Central memory CD8-positive, alpha-beta T cell (primary cell): ENCODE measurements around the gene OAT.
"Not testable (repeated sequence)": the region's sequence is repeated elsewhere in the genome, so short reads cannot be mapped to it uniquely, and the experiment has no call there.

Experiments used
- ATAC-seq: fragments of 150-1000 bp; cut with Tn5 transposase; replicated peaks from 2 replicates; pipeline ENCODE4 v1.10.0; 2022; ENCODE audit warnings: mild to moderate bottlenecking, moderate FRiP score, moderate number of reproducible peaks; ENCODE audit not compliant: poor library complexity, severe bottlenecking; ENCODE audit errors: extremely low read depth
- DNase-seq, 2 donors: peaks; one replicate each; pipeline ENCODE4 v3.0.0; 2021; ENCODE audit warnings: low spot score in 2 of 2
- H3K27ac Mint-ChIP-seq: one replicate; pipeline ENCODE4 v1.8.0; 2022; ENCODE audit warnings: low read depth, mild to moderate bottlenecking, moderate library complexity, mixed read lengths
- H3K27me3 Mint-ChIP-seq: one replicate; pipeline ENCODE4 v1.8.0; 2022; ENCODE audit warnings: mixed read lengths
- H3K36me3 Mint-ChIP-seq: one replicate; pipeline ENCODE4 v1.8.0; 2022; ENCODE audit warnings: mild to moderate bottlenecking, moderate library complexity, mixed read lengths; ENCODE audit not compliant: insufficient read depth
- H3K4me1 Mint-ChIP-seq: one replicate; pipeline ENCODE4 v1.8.0; 2022; ENCODE audit warnings: mixed read lengths
- H3K4me3 Mint-ChIP-seq: one replicate; pipeline ENCODE4 v1.8.0; 2022; ENCODE audit warnings: mild to moderate bottlenecking, moderate library complexity, mixed read lengths
- H3K9me3 Mint-ChIP-seq: one replicate; pipeline ENCODE4 v1.8.0; 2022; ENCODE audit warnings: mixed read lengths

Gene OAT

DNA sequence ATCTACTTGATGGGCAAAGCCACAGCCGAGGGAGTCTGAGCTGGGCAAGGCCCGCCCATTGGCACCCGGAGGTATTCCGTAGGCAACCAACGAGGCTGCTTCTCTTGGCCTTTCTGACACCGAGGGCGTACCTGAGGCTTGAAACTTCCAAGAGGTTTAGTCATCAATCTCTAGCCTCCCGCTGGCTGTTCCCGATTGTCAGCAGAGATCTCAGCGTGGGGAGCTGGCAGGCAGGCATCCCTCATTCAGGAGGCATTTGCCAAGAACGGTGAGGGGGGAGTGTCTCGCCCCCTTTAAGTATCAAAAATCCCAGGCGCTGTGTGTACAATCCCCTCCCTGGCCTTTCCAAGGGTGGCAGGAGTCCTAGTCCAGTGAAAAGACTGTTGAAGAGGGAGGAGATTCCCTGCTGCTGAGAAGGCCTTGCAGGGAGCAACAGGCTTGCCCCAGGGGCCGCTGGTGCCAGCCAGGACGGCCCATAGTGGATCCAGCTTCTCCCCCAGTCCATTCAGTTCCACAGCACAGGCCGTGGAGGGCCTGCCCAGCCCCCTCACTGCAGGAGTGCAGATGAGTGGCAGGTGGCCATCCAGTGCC, 39.7 kb downstream of the OAT start:
- Mint-ChIP-seq H3K27me3 (peaks cover 82% of the 10 kb centered on the region), H3K27ac (no peak overlapping the region), H3K4me3 (no peak overlapping the region), H3K9me3 (no peaks in the 10 kb centered on the region), H3K4me1 (no peaks in the 10 kb centered on the region), H3K36me3 (no peaks in the 10 kb centered on the region)
- ATAC-seq (no peak), DNase-seq (no peak)

DNA sequence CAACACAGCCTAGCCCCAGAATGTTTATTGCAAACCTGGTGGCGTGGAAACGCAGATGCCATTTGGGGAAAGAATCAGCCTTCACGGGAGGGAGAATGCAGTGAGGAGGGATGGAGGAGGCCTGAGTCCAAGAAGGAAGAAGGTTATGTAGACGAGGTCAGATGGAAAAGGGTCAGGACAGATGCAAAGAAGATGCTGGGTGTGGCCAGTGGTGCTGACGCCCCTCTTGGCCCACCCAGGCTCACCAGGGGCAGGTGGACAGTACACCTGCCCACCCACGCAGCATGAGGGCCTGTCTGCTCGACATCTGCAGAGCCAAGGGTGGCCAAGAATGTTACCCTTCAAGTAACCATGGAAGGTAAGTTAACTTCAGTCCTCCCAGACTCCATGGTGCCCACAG, 40.5 kb downstream of the OAT start:
- Mint-ChIP-seq H3K4me1 (no peaks in the 10 kb centered on the region), H3K36me3 (no peaks in the 10 kb centered on the region), H3K27ac (no peak overlapping the region), H3K4me3 (no peak overlapping the region), H3K27me3 (peaks cover 82% of the 10 kb centered on the region), H3K9me3 (no peaks in the 10 kb centered on the region)
- DNase-seq (no peak), ATAC-seq (no peak)

GRCh38 chr10:124377101-124377500, 41.6 kb downstream of the OAT start:
- ATAC-seq (no peak), DNase-seq (no peak)
- H3K4me3 Mint-ChIP-seq = no peak overlapping the region
- H3K36me3 Mint-ChIP-seq = no peaks in the 10 kb centered on the region
- no peak overlapping the region for H3K27ac Mint-ChIP-seq
- no peaks in the 10 kb centered on the region for H3K4me1 Mint-ChIP-seq
- H3K27me3 Mint-ChIP-seq = peaks cover 83% of the 10 kb centered on the region
- no peaks in the 10 kb centered on the region for H3K9me3 Mint-ChIP-seq

DNA sequence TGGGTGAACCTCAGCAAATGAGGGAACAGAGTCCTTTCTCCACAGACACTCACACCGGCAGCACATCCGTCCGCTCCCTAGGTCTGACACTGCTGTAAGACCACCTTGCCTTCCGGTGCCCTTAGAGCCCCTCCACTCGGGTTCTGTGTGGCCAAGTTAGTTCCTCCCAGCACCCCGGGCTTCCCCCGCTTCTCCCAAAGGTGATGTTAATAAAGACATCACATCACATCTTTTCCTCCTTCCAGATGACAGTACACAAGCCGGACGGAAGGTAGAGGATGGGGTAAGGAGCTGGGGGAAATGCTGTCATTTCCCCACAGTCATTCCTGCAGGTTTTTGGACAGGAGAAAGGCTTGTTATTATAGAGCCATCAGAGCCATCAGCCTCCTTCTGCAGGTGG, 42.3 kb downstream of the OAT start:
- Mint-ChIP-seq H3K4me1 (no peaks in the 10 kb centered on the region), H3K4me3 (no peak overlapping the region), H3K9me3 (no peaks in the 10 kb centered on the region), H3K27ac (no peak overlapping the region), H3K36me3 (no peaks in the 10 kb centered on the region), H3K27me3 (peaks cover 81% of the 10 kb centered on the region)
- no peak for DNase-seq
- no peak for ATAC-seq

DNA sequence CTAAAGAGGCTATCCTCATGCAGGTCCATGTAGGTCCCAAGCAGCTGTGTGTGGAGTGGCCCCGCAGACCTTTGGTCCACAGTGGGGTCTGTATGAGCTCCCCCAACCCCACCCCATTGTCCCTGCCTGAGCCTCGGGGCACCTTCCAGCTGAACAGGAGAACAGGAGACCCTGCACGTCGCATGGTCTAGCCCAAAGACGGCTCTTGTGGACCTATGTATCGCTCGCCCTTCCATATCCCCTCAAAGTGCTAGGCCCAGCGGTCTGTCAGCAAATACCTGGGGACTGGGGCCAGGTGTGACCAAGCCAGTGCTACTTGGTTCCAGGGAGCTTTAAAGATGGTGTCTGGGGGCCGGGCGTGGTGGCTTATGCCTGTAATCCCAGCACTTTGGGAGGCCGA, 43.0 kb downstream of the OAT start:
- H3K4me3 Mint-ChIP-seq = no peak overlapping the region
- ATAC-seq (no peak), DNase-seq (no peak)
- H3K4me1 Mint-ChIP-seq = no peaks in the 10 kb centered on the region
- H3K36me3 Mint-ChIP-seq = no peaks in the 10 kb centered on the region
- peaks cover 81% of the 10 kb centered on the region for H3K27me3 Mint-ChIP-seq
- H3K27ac Mint-ChIP-seq = no peak overlapping the region
- no peaks in the 10 kb centered on the region for H3K9me3 Mint-ChIP-seq

GRCh38 chr10:124375353-124375614, 43.4 kb downstream of the OAT start:
- Mint-ChIP-seq H3K36me3 (no peaks in the 10 kb centered on the region), H3K9me3 (no peaks in the 10 kb centered on the region), H3K27me3 (peaks cover 81% of the 10 kb centered on the region), H3K4me1 (no peaks in the 10 kb centered on the region), H3K4me3 (no peak overlapping the region), H3K27ac (no peak overlapping the region)
- no peak for ATAC-seq
- no peak for DNase-seq

GRCh38 chr10:124374535-124375352, 44.0 kb downstream of the OAT start:
- ATAC-seq (no peak), DNase-seq (no peak)
- H3K4me3 Mint-ChIP-seq = no peak overlapping the region
- no peaks in the 10 kb centered on the region for H3K4me1 Mint-ChIP-seq
- no peaks in the 10 kb centered on the region for H3K36me3 Mint-ChIP-seq
- peaks cover 81% of the 10 kb centered on the region for H3K27me3 Mint-ChIP-seq
- H3K9me3 Mint-ChIP-seq = no peaks in the 10 kb centered on the region
- no peak overlapping the region for H3K27ac Mint-ChIP-seq

GRCh38 chr10:124372899-124373298, 45.8 kb downstream of the OAT start:
- Mint-ChIP-seq H3K27ac (no peak overlapping the region), H3K4me3 (no peak overlapping the region), H3K27me3 (peaks cover 68% of the 10 kb centered on the region), H3K4me1 (no peaks in the 10 kb centered on the region), H3K36me3 (no peaks in the 10 kb centered on the region), H3K9me3 (no peaks in the 10 kb centered on the region)
- DNase-seq (no peak), ATAC-seq (no peak)

DNA sequence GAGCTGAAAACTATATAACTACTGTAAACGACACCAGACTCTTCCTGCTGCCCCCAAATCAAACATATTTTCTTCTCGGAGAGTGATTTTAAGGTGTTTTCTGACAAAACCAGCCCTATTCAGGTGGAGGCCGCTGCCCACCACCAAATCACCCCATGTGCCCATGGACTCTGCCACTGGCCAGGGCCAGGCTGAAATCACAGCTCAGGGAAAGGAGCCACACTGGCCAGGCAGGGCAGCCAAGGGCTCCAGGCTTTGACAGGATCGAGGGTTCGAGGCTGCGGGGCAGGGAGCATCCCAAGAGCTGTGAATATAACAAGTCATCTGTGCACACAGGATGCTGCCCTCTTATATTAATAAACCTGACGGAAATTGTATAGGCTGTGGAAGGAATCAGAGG, 48.3 kb downstream of the OAT start:
- Mint-ChIP-seq H3K9me3 (no peaks in the 10 kb centered on the region), H3K27ac (no peak overlapping the region)

GRCh38 chr10:124369986-124370385, 48.7 kb downstream of the OAT start:
- Mint-ChIP-seq H3K9me3 (no peaks in the 10 kb centered on the region), H3K4me1 (no peaks in the 10 kb centered on the region), H3K27ac (no peak overlapping the region), H3K36me3 (peaks cover 2% of the 10 kb centered on the region), H3K4me3 (no peak overlapping the region), H3K27me3 (peaks cover 71% of the 10 kb centered on the region)
- DNase-seq (no peak), ATAC-seq (no peak)

More for the DNA sequence above, 48.3 kb downstream of the OAT start:
- ATAC-seq (no peak), DNase-seq (no peak)
- no peaks in the 10 kb centered on the region for H3K4me1 Mint-ChIP-seq
- peaks cover 2% of the 10 kb centered on the region for H3K36me3 Mint-ChIP-seq
- no peak overlapping the region for H3K4me3 Mint-ChIP-seq
- H3K27me3 Mint-ChIP-seq = peaks cover 74% of the 10 kb centered on the region

DNA sequence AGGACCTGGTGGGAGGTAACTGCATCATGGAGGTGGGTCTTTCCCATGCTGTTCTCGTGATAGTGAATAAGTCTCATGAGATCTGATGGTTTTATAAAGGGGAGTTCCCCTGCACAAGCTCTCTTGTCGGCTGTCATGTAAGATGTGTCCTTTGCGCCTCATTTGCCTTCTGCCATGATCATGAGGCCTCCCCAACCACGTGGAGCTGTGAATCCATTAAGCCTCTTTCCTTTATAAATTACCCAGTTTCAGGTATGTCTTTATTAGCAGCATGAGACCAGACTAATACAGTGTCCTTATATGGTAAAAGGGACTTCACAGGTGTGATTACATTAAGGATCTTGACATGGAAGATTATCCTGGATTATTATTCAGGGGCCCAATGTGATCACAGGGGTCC, 49.2 kb downstream of the OAT start:
- ATAC-seq, H3K27ac Mint-ChIP-seq, DNase-seq, H3K9me3 Mint-ChIP-seq, H3K4me3 Mint-ChIP-seq, H3K36me3 Mint-ChIP-seq, H3K4me1 Mint-ChIP-seq: not testable (repeated sequence)
- H3K27me3 Mint-ChIP-seq = peaks cover 67% of the 10 kb centered on the region

DNA sequence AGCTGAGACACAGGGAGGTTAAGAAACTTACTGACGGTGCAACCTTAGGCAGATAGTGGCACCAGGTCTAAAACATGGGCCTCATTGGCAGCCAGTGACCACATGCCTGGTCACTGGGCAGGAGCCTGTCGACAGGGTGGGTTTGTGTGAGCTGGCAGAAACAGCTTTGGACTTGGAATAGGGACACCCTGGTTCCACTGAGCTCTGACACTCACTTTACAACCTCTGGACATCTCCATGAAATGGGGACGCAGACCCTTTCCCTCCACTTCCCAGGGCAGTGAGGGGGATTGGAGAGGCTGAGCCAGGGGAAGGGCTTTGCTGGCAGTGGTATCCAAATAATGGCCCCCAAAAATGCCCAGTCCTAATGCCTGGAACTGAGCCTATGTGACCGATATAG, 49.7 kb downstream of the OAT start:
- ATAC-seq (no peak), DNase-seq (no peak)
- Mint-ChIP-seq H3K27ac (no peak overlapping the region), H3K36me3 (peaks cover 4% of the 10 kb centered on the region), H3K9me3 (no peaks in the 10 kb centered on the region), H3K4me3 (no peak overlapping the region), H3K27me3 (peaks cover 62% of the 10 kb centered on the region), H3K4me1 (no peaks in the 10 kb centered on the region)

GRCh38 chr10:124367936-124368335, 50.8 kb downstream of the OAT start:
- Mint-ChIP-seq H3K4me1 (no peaks in the 10 kb centered on the region), H3K27me3 (peaks cover 51% of the 10 kb centered on the region), H3K4me3 (no peak overlapping the region)

More at GRCh38 chr10:124367936-124368335, 50.8 kb downstream of the OAT start:
- DNase-seq (no peak), ATAC-seq (no peak)
- H3K27ac Mint-ChIP-seq = no peak overlapping the region
- H3K9me3 Mint-ChIP-seq = no peaks in the 10 kb centered on the region
- peaks cover 4% of the 10 kb centered on the region for H3K36me3 Mint-ChIP-seq
